ENCODE measurements around the gene MPND. TPM values are rescaled to one million over a fixed set of nuclear protein-coding genes. Genes with fewer than 3 reads are reported as not detected.

Gene MPND
- total and polyA plus RNA-seq, 8 donors, result 2.2 to 25.0 (median 21.2) TPM

DNA sequence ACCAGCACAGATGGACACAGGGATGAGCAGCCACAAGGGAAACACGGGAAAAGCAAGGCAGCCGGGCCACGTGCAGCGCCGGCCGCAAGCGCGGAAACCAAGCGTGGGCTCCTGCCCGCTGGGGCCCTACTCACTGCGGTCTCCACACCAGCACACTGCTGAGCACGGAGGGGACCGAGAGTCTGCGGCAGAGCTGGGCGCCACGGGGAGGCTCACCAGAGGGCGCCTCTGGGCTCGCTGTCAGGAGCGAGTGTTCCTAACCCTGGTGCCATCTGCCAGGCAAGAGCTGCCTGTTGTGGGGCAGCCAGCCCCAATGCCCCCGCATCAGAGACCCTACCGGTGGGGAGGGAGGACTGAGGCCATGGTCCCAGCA is 26.5 kb downstream of the MPND start:
- Histone ChIP-seq H3K9me3 (no peaks in the 10 kb centered on the region), H3K27ac (peak overlapping the region; percentile 81 to 89 (median 83)), H3K4me1 (peaks cover 50 to 77% (median 73%) of the 10 kb centered on the region in 4 donors), H3K36me3 (peaks cover 15 to 26% (median 23%) of the 10 kb centered on the region in 4 donors), H3K27me3 (no peaks in the 10 kb centered on the region), H3K4me3 (peak overlapping the region; percentile 11 to 38 (median 20))
- intact Hi-C loops (cut with DNase I; ENCODE audit: low total_unique reads), result no loop called here
- no peak for TF ChIP-seq POLR2AphosphoS5 (IDR thresholded peaks at IDR 0.05)
- no peak for TF ChIP-seq EP300 (IDR thresholded peaks at IDR 0.05)
- TF ChIP-seq POLR2A (IDR thresholded peaks at IDR 0.05), result no peak
- TF ChIP-seq, protein P1, sequence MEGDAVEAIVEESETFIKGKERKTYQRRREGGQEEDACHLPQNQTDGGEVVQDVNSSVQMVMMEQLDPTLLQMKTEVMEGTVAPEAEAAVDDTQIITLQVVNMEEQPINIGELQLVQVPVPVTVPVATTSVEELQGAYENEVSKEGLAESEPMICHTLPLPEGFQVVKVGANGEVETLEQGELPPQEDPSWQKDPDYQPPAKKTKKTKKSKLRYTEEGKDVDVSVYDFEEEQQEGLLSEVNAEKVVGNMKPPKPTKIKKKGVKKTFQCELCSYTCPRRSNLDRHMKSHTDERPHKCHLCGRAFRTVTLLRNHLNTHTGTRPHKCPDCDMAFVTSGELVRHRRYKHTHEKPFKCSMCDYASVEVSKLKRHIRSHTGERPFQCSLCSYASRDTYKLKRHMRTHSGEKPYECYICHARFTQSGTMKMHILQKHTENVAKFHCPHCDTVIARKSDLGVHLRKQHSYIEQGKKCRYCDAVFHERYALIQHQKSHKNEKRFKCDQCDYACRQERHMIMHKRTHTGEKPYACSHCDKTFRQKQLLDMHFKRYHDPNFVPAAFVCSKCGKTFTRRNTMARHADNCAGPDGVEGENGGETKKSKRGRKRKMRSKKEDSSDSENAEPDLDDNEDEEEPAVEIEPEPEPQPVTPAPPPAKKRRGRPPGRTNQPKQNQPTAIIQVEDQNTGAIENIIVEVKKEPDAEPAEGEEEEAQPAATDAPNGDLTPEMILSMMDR (IDR thresholded peaks at IDR 0.05), result peak in 5 of 7 experiments; percentile 28 to 77 (median 46)
- peak; percentile 80 to 82 for DNase-seq
- whole genome bisulfite sequencing, 5 donors, result 11 to 31% (median 23%) methylated on average over 18 to 21 of the region's 21 CpGs; no CpG with 5 or more reads in 1 of the 5 donors

GRCh38 chr19:4370418-4371041 is 27.2 kb downstream of the MPND start:
- WGBS, 5 donors, result 82 to 91% (median 89%) methylated on average over 10 to 15 of the region's 15 CpGs
- Histone ChIP-seq H3K27ac (peak overlapping the region; percentile 81 to 89 (median 83)), H3K36me3 (peaks cover 8 to 20% (median 17%) of the 10 kb centered on the region in 4 donors), H3K4me1 (peaks cover 56 to 83% (median 80%) of the 10 kb centered on the region in 4 donors), H3K9me3 (no peaks in the 10 kb centered on the region), H3K4me3 (peak overlapping the region in 2 of 4 donors; percentile 25 to 38), H3K27me3 (no peaks in the 10 kb centered on the region)
- no peak for DNase-seq
- no peak for TF ChIP-seq EP300 (IDR thresholded peaks at IDR 0.05)
- TF ChIP-seq, protein P1 (IDR thresholded peaks at IDR 0.05), result no peak
- no peak for TF ChIP-seq POLR2A (IDR thresholded peaks at IDR 0.05)
- no peak for TF ChIP-seq POLR2AphosphoS5 (IDR thresholded peaks at IDR 0.05)
- intact Hi-C loops (cut with DNase I; ENCODE audit: low total_unique reads), result no loop called here

DNA sequence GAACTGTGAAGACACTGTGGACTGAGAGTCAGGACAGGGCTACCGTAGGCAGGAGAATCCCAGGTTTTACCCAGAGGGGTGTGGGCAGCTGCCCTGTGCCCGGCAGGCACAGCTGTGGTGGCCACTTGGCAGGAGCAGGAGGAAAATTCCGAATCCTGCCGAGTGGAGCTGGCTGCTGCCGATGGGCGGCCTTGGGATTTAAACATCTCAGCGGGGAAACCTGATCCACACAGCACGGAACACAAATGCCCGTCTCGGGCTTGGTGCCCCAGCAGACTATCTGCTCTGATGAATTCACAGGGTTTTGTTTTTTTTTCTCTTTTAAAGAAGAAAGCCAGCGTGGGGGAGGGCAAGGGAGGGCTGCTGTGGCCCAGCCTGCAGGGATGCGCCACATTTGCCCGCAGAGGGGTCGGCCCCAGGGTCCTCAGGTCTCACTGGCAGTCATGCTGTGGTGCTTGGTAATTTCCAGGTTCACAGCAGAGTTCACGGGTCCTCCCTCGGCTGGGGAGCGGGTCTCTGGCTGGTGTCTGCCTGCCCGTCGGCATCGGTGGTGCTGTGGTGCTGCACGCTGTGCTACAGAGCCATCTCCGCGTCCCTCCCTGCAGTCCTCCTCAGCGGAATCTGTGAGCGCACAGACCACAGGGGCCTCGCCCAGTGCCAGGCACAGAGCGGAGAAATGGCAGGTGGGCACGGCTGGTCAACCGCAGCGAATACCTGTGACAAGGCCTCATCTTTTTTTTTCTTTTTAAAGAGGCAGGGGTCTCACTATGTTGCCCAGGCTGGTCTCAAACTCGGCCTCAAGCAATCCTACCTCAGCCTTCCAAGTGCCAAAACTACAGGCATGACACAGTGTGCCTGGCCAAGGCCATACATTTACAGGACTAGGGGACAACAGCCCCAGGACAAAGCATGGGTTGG is 28.1 kb downstream of the MPND start:
- 78 to 92% (median 87%) methylated on average over 24 to 31 of the region's 31 CpGs for WGBS, 5 donors
- Histone ChIP-seq H3K27ac (peak overlapping the region in 3 of 5 donors; percentile 87 to 89 (median 87)), H3K27me3 (no peaks in the 10 kb centered on the region), H3K4me3 (no peak overlapping the region), H3K9me3 (no peaks in the 10 kb centered on the region), H3K36me3 (peaks cover 0 to 10% (median 7%) of the 10 kb centered on the region in 4 donors), H3K4me1 (peaks cover 66 to 93% (median 90%) of the 10 kb centered on the region in 4 donors)
- intact Hi-C loops (cut with DNase I; ENCODE audit: low total_unique reads), result no loop called here
- TF ChIP-seq, protein P1 (IDR thresholded peaks at IDR 0.05), result no peak
- TF ChIP-seq POLR2AphosphoS5 (IDR thresholded peaks at IDR 0.05), result no peak
- TF ChIP-seq EP300 (IDR thresholded peaks at IDR 0.05), result no peak
- TF ChIP-seq POLR2A (IDR thresholded peaks at IDR 0.05), result no peak
- peak in 1 of 2 donors; percentile 20 for DNase-seq

Measured in stomach (tissue), 9 donors.